H9 (cell line): ENCODE measurements around the gene RETREG3. TPM values are rescaled to one million over a fixed set of nuclear protein-coding genes. Genes with fewer than 3 reads are reported as not detected.

Experiments
- DNase-seq: peaks from one replicate; pipeline ENCODE4 v3.0.0-alpha.2; 2017
- H2AFZ ChIP-seq: one replicate; pipeline ENCODE4 v1.6.1; 2013; ENCODE audit warnings: mild to moderate bottlenecking, low read length, control low read depth, moderate library complexity
- H2AK5ac ChIP-seq: 2 replicates; pipeline ENCODE4 v1.6.1; 2013; ENCODE audit warnings: low read length, control low read depth, mixed read lengths; ENCODE audit not compliant: insufficient read length
- H2BK120ac ChIP-seq: one replicate; pipeline ENCODE4 v1.6.1; 2013; ENCODE audit warnings: low read depth, mild to moderate bottlenecking, low read length, control low read depth, inconsistent platforms; ENCODE audit not compliant: poor library complexity, severe bottlenecking
- H2BK12ac ChIP-seq: 2 replicates; pipeline ENCODE4 v1.6.1; 2013; ENCODE audit warnings: low read length, control low read depth, mixed read lengths, low read depth; ENCODE audit not compliant: insufficient read length
- H2BK15ac ChIP-seq: 2 replicates; pipeline ENCODE4 v1.6.1; 2013; ENCODE audit warnings: low read depth, low read length, control low read depth
- H2BK20ac ChIP-seq: one replicate; pipeline ENCODE4 v1.6.1; 2013; ENCODE audit warnings: low read depth, mild to moderate bottlenecking, low read length, control low read depth, inconsistent platforms; ENCODE audit not compliant: poor library complexity, severe bottlenecking
- H2BK5ac ChIP-seq: 2 replicates; pipeline ENCODE4 v1.6.1; 2013; ENCODE audit warnings: low read length, control low read depth, mixed read lengths; ENCODE audit not compliant: insufficient read length
- H3K14ac ChIP-seq: 2 replicates; pipeline ENCODE4 v1.6.1; 2013; ENCODE audit warnings: low read length, control low read depth; ENCODE audit not compliant: insufficient read depth
- H3K18ac ChIP-seq: 2 replicates; pipeline ENCODE4 v1.6.1; 2013; ENCODE audit warnings: low read depth, mild to moderate bottlenecking, mixed read lengths, low read length, control low read depth; ENCODE audit not compliant: insufficient read length
- H3K23ac ChIP-seq: 2 replicates; pipeline ENCODE4 v1.6.1; 2013; ENCODE audit warnings: low read length, control low read depth, mixed read lengths, low read depth; ENCODE audit not compliant: insufficient read length
- H3K23me2 ChIP-seq: 2 replicates; pipeline ENCODE4 v1.6.1; 2013; ENCODE audit warnings: low read depth, mild to moderate bottlenecking, mixed read lengths, low read length, control low read depth; ENCODE audit not compliant: insufficient read length, poor library complexity, severe bottlenecking
- H3K27ac ChIP-seq: 2 replicates; pipeline ENCODE4 v1.5.1; 2013; ENCODE audit warnings: low read length, control low read depth, mixed read lengths, low read depth; ENCODE audit not compliant: insufficient read length
- H3K27me3 ChIP-seq: 2 replicates; pipeline ENCODE4 v1.6.1; 2013; ENCODE audit warnings: low read length, control low read depth, inconsistent platforms; ENCODE audit not compliant: insufficient read depth
- H3K4ac ChIP-seq: 2 replicates; pipeline ENCODE4 v1.6.1; 2013; ENCODE audit warnings: low read depth, mild to moderate bottlenecking, control low read depth, inconsistent platforms, low read length, moderate library complexity
- H3K4me1 ChIP-seq: 2 replicates; pipeline ENCODE4 v1.6.1; 2013; ENCODE audit warnings: low read length, control low read depth, inconsistent platforms; ENCODE audit not compliant: insufficient read depth
- H3K4me2 ChIP-seq: 2 replicates; pipeline ENCODE4 v1.6.1; 2013; ENCODE audit warnings: low read length, control low read depth, mixed read lengths; ENCODE audit not compliant: insufficient read length, insufficient read depth
- H3K56ac ChIP-seq: 2 replicates; pipeline ENCODE4 v1.6.1; 2013; ENCODE audit warnings: low read depth, mild to moderate bottlenecking, mixed read lengths, low read length, control low read depth; ENCODE audit not compliant: insufficient read length
- H3K79me1 ChIP-seq: 2 replicates; pipeline ENCODE4 v1.6.1; 2013; ENCODE audit warnings: low read depth, mild to moderate bottlenecking, moderate library complexity, low read length, control low read depth, inconsistent platforms; ENCODE audit not compliant: insufficient read depth, poor library complexity, severe bottlenecking
- H3K79me2 ChIP-seq: 2 replicates; pipeline ENCODE4 v1.6.1; 2013; ENCODE audit warnings: low read length, control low read depth, inconsistent platforms; ENCODE audit not compliant: insufficient read depth
- H3K9ac ChIP-seq: 2 replicates; pipeline ENCODE4 v1.6.1; 2013; ENCODE audit warnings: low read length, control low read depth, mixed read lengths; ENCODE audit not compliant: insufficient read length; ENCODE audit errors: extremely low read depth
- H3K9me3 ChIP-seq: one replicate; pipeline ENCODE4 v1.6.1; 2013; ENCODE audit warnings: low read depth, low read length, inconsistent platforms; ENCODE audit not compliant: control insufficient read depth
- H3T11ph ChIP-seq: one replicate; pipeline ENCODE4 v1.6.1; 2013; ENCODE audit warnings: mild to moderate bottlenecking, low read length, control low read depth, inconsistent platforms
- H4K20me1 ChIP-seq: one replicate; pipeline ENCODE4 v1.6.1; 2013; ENCODE audit not compliant: control insufficient read depth, insufficient read length, insufficient read depth
- H4K5ac ChIP-seq: 2 replicates; pipeline ENCODE4 v1.6.1; 2013; ENCODE audit warnings: low read depth, mild to moderate bottlenecking, mixed read lengths, low read length, control low read depth; ENCODE audit not compliant: insufficient read length
- H4K8ac ChIP-seq: replicated peaks from 2 replicates; pipeline ENCODE4 v1.6.1; 2013; ENCODE audit warnings: low read length, control low read depth, mixed read lengths, low read depth; ENCODE audit not compliant: insufficient read length
- H4K91ac ChIP-seq: 2 replicates; pipeline ENCODE4 v1.6.1; 2013; ENCODE audit warnings: low read depth, mild to moderate bottlenecking, moderate library complexity, mixed read lengths, low read length, control low read depth; ENCODE audit not compliant: insufficient read length
- H3K27ac Mint-ChIP-seq, 3 experiments: 2 replicates in 2 of 3; 3 replicates in 1 of 3; pipeline ENCODE4 v1.8.0; 2020 to 2021; ENCODE audit warnings: mixed read lengths in 3 of 3, mild to moderate bottlenecking in 1 of 3, moderate library complexity in 1 of 3
- H3K27me3 Mint-ChIP-seq: 2 replicates; pipeline ENCODE4 v1.8.0; 2021; ENCODE audit warnings: low read depth, mild to moderate bottlenecking, moderate library complexity, mixed read lengths
- H3K36me3 Mint-ChIP-seq, 3 experiments: 2 replicates in 2 of 3; 3 replicates in 1 of 3; pipeline ENCODE4 v1.8.0; 2020 to 2021; ENCODE audit warnings: low read depth in 3 of 3, mixed read lengths in 3 of 3; ENCODE audit not compliant: insufficient read depth in 1 of 3
- H3K4me1 Mint-ChIP-seq, 2 experiments: 2 replicates each; pipeline ENCODE4 v1.8.0; 2020; ENCODE audit warnings: mixed read lengths in 2 of 2
- H3K4me3 Mint-ChIP-seq, 2 experiments: 2 replicates in 1 of 2; 3 replicates in 1 of 2; pipeline ENCODE4 v1.8.0; 2020 to 2021; ENCODE audit warnings: mild to moderate bottlenecking in 2 of 2, mixed read lengths in 2 of 2, moderate library complexity in 1 of 2
- H3K9me3 Mint-ChIP-seq, 2 experiments: 2 replicates in 1 of 2; 3 replicates in 1 of 2; pipeline ENCODE4 v1.8.0; 2020; ENCODE audit warnings: mild to moderate bottlenecking in 2 of 2, mixed read lengths in 2 of 2, moderate library complexity in 1 of 2
- CTCF ChIP-seq: fragments of 200-600 bp; sonication (generic); conservative IDR thresholded peaks from 3 replicates; pipeline ENCODE4 v1.8.0; 2021; ENCODE audit warnings: antibody characterized with exemption, mild to moderate bottlenecking
- WGBS: extraction: QIAGEN DNeasy Blood & Tissue Kit; methylation state at CpG from one replicate; pipeline ENCODE4 v1.1.7; 2013; ENCODE audit warnings: missing lambda C conversion rate, low lambda C conversion rate, mixed read lengths; ENCODE audit not compliant: insufficient read length; ENCODE audit errors: extremely low coverage; 5-methylcytosine and 5-hydroxymethylcytosine counted together
- total RNA-seq: library from RNA; stranded (reverse); gene quantifications from 2 replicates; pipeline ENCODE4 v1.2.1, GENCODE V29; 2021

RETREG3 gene
- total RNA-seq, 1 experiment from 2014 or later = 47.3 TPM

GRCh38 chr17:42536048-42536371, 73.2 kb downstream of the RETREG3 start, which contains the start of gene NAGLU:
Gene NAGLU, plus strand, starts transcription at chr17:42536241. Its CDS starts 32 bp downstream, at chr17:42536273.
- Histone ChIP-seq H2BK15ac (no peak within 1 kb of the TSS), H3K23me2 (peaks cover 9% of the 10 kb centered on the region), H3K4me1 (no peaks in the 10 kb centered on the region; the same call in 1 of the 2 replicates), H3T11ph (no peak within 1 kb of the TSS), H2BK5ac (no peak within 1 kb of the TSS), H3K23ac (no peak within 1 kb of the TSS), H3K14ac (no peak within 1 kb of the TSS; the same call in 1 of the 2 replicates), H3K4ac (no peak within 1 kb of the TSS), H2BK120ac (no peak within 1 kb of the TSS), H4K8ac (no peak within 1 kb of the TSS), H3K27me3 (no peaks in the 10 kb centered on the region), H3K79me2 (no peaks in the 10 kb centered on the region), H2AFZ (no peak within 1 kb of the TSS), H3K9ac (peak within 1 kb of the TSS; percentile 20), H3K18ac (no peak within 1 kb of the TSS), H3K79me1 (no peaks in the 10 kb centered on the region), H4K20me1 (no peaks in the 10 kb centered on the region), H3K27ac (no peak within 1 kb of the TSS), H3K56ac (no peak within 1 kb of the TSS), H3K9me3 (no peaks in the 10 kb centered on the region), H4K5ac (no peak within 1 kb of the TSS), H3K4me2 (peak within 1 kb of the TSS; percentile 61), H2BK12ac (no peak within 1 kb of the TSS), H4K91ac (no peak within 1 kb of the TSS), H2BK20ac (no peak within 1 kb of the TSS), H2AK5ac (no peak within 1 kb of the TSS)
- peak; percentile 95 for DNase-seq
- no peaks in the 10 kb centered on the region for H3K9me3 Mint-ChIP-seq
- H3K27me3 Mint-ChIP-seq = peaks cover 29% of the 10 kb centered on the region
- H3K36me3 Mint-ChIP-seq = peaks cover 0 to 17% (median 10%) of the 10 kb centered on the region in 3 experiments; a peak in 5 of 7 replicates
- peak within 1 kb of the TSS; percentile 77 to 86 for H3K4me3 Mint-ChIP-seq
- peaks cover 11 to 19% of the 10 kb centered on the region in 2 experiments for H3K4me1 Mint-ChIP-seq
- TF ChIP-seq CTCF = no peak
- peak within 1 kb of the TSS; percentile 68 to 87 (median 79); a peak in 5 of 7 replicates for H3K27ac Mint-ChIP-seq
- WGBS = no CpG with 5 or more reads among the region's 40 CpGs
